KMS-11 (cell line): ENCODE measurements around the gene ST6GALNAC4.

Source experiments
- H2AFZ ChIP-seq: fragments of 200-600 bp; sonication (generic); 2 replicates; pipeline ENCODE4 v1.6.1; 2016; ENCODE audit warnings: antibody characterized with exemption, mixed run types, low read depth
- H3K27ac ChIP-seq: fragments of 200-600 bp; sonication (generic); 2 replicates; pipeline ENCODE4 v1.6.1; 2016; ENCODE audit warnings: mild to moderate bottlenecking, mixed run types
- H3K27me3 ChIP-seq: fragments of 200-600 bp; sonication (generic); 2 replicates; pipeline ENCODE4 v1.6.1; 2017; ENCODE audit warnings: mild to moderate bottlenecking, low read depth, mixed run types, moderate library complexity; ENCODE audit not compliant: insufficient read depth
- H3K36me3 ChIP-seq: fragments of 200-600 bp; sonication (generic); 2 replicates; pipeline ENCODE4 v1.6.1; 2017; ENCODE audit warnings: mild to moderate bottlenecking, mixed run types; ENCODE audit not compliant: insufficient read depth
- H3K4me1 ChIP-seq: fragments of 200-600 bp; sonication (generic); 2 replicates; pipeline ENCODE4 v1.6.1; 2016; ENCODE audit warnings: mild to moderate bottlenecking, low read depth, mixed run types; ENCODE audit not compliant: poor library complexity, severe bottlenecking
- H3K4me2 ChIP-seq: fragments of 200-600 bp; sonication (generic); 2 replicates; pipeline ENCODE4 v1.7.0; 2016; ENCODE audit warnings: mild to moderate bottlenecking, mixed run types
- H3K4me3 ChIP-seq: fragments of 200-600 bp; sonication (generic); IDR thresholded peaks from 2 replicates; pipeline ENCODE4 v1.6.1; 2017; ENCODE audit warnings: low read depth, low read length, mixed read lengths; ENCODE audit not compliant: insufficient read depth
- H3K79me2 ChIP-seq: fragments of 200-600 bp; sonication (generic); 2 replicates; pipeline ENCODE4 v1.6.1; 2016; ENCODE audit warnings: low read depth, mixed run types; ENCODE audit not compliant: insufficient read depth
- H3K9ac ChIP-seq: fragments of 200-600 bp; sonication (generic); 2 replicates; pipeline ENCODE4 v1.6.1; 2016; ENCODE audit warnings: mild to moderate bottlenecking, mixed run types
- H4K20me1 ChIP-seq: fragments of 200-600 bp; sonication (generic); 2 replicates; pipeline ENCODE4 v1.6.1; 2016; ENCODE audit warnings: mild to moderate bottlenecking, mixed run types; ENCODE audit not compliant: insufficient read depth
- TF ChIP-seq, protein P1 (sequence below): fragments of 200-600 bp; sonication (generic); conservative IDR thresholded peaks from 2 replicates; pipeline ENCODE4 v1.6.1; 2017; ENCODE audit warnings: low read depth, mild to moderate bottlenecking, antibody characterized with exemption, low read length, moderate library complexity, mixed read lengths

Gene ST6GALNAC4

DNA sequence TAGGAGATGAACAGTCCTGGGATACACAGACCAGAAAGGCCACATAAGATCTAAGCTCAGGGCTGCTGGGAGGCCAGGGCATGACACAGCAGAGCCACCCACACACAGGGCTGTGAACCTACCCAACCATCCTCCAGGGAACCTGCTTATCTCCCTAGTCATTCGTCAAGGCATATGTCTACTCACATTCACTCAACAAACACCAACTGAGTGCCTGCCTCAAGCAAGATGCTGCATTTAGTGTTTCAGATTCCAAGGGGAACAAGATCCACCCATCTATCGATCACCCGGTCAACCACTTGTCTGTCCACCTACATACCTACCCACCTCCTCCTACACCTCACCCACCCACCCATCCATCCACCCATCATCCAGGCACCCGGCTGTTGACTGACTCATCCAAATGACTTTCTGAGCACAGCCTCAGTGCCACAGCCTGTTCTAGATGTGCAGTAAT is 19.0 kb upstream of the ST6GALNAC4 start:
- Histone ChIP-seq H4K20me1 (no peaks in the 10 kb centered on the region), H3K9ac (no peak overlapping the region), H3K27ac (no peak overlapping the region), H3K79me2 (peaks cover 24% of the 10 kb centered on the region), H3K4me1 (peaks cover 35% of the 10 kb centered on the region), H3K27me3 (no peaks in the 10 kb centered on the region), H3K4me2 (peak overlapping the region; percentile 92), H2AFZ (no peak overlapping the region), H3K4me3 (no peak overlapping the region), H3K36me3 (no peaks in the 10 kb centered on the region)
- TF ChIP-seq, protein P1, sequence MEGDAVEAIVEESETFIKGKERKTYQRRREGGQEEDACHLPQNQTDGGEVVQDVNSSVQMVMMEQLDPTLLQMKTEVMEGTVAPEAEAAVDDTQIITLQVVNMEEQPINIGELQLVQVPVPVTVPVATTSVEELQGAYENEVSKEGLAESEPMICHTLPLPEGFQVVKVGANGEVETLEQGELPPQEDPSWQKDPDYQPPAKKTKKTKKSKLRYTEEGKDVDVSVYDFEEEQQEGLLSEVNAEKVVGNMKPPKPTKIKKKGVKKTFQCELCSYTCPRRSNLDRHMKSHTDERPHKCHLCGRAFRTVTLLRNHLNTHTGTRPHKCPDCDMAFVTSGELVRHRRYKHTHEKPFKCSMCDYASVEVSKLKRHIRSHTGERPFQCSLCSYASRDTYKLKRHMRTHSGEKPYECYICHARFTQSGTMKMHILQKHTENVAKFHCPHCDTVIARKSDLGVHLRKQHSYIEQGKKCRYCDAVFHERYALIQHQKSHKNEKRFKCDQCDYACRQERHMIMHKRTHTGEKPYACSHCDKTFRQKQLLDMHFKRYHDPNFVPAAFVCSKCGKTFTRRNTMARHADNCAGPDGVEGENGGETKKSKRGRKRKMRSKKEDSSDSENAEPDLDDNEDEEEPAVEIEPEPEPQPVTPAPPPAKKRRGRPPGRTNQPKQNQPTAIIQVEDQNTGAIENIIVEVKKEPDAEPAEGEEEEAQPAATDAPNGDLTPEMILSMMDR: no peak

DNA sequence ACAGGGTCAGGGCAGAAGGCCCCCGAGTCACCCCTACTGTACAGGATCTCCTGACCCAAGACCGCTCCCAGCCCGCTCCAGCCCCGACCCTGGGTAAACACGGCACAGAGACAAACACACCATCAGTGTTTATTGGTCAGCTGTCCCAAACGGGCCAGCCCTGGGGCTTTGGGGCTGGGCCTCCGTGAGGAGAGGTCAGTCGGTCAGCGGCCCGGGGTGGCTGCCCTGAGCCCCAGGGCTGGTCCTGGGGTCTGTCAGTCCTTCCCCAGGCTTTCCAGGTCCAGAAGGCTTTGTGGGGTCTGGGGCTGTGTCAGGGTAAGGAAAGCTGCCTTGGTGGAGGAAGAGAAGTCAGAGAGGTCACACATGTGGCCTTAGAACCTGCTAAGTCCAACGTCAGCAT is 18.1 kb upstream of the ST6GALNAC4 start:
- TF ChIP-seq, protein P1: no peak
- no peak overlapping the region for H3K9ac ChIP-seq
- no peak overlapping the region for H3K4me3 ChIP-seq
- peaks cover 40% of the 10 kb centered on the region for H3K4me1 ChIP-seq
- no peak overlapping the region; the same call in 1 of the 2 replicates for H3K4me2 ChIP-seq
- H2AFZ ChIP-seq: no peak overlapping the region
- H3K27me3 ChIP-seq: no peaks in the 10 kb centered on the region
- no peaks in the 10 kb centered on the region for H3K36me3 ChIP-seq
- no peak overlapping the region for H3K27ac ChIP-seq
- H3K79me2 ChIP-seq: peaks cover 24% of the 10 kb centered on the region
- H4K20me1 ChIP-seq: no peaks in the 10 kb centered on the region

GRCh38 chr9:127934248-127934647 is 17.4 kb upstream of the ST6GALNAC4 start:
- H3K79me2 ChIP-seq: peaks cover 24% of the 10 kb centered on the region
- no peak overlapping the region for H3K27ac ChIP-seq
- no peak overlapping the region for H3K4me3 ChIP-seq
- TF ChIP-seq, protein P1: no peak
- H3K36me3 ChIP-seq: no peaks in the 10 kb centered on the region
- no peak overlapping the region for H3K9ac ChIP-seq
- no peaks in the 10 kb centered on the region for H3K27me3 ChIP-seq
- H4K20me1 ChIP-seq: no peaks in the 10 kb centered on the region
- no peak overlapping the region for H3K4me2 ChIP-seq
- H3K4me1 ChIP-seq: peaks cover 47% of the 10 kb centered on the region
- no peak overlapping the region for H2AFZ ChIP-seq

DNA sequence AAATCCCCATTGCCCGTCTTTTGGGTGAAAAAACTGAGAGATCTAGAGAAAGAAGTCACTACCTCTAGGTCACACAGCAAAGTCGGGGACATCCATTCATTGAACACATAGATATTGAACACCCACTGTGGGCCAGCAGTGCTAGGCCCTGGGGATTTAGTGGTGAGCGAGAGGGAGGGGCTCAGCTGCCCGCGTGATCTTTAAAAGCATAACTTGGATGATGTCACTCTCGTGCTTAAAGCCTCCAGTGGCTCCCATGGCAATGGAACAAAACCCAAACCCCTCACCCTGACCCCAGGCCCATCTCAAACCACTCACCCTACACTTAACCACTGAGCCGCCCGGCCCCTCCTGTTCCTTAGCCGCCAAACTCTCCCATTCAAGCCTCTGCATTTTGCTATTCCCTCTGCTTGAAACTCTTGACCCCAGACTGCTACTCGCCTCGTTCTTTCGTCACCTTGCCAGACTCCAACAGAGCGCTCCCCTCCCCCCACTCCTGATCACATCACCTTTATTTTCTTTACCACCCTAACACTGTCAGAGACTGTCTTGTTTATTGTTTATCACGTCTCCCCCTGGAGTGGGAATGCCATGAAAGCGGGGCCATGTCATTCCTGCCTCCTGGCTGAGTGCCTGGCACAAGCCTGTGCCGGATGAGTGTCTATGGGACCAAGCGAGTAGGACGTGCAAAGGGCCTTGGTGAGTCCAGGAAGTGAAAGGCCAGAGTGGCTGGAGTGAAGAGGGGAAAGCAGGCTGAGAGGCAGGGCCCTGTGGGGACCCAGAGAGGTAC is 14.4 kb upstream of the ST6GALNAC4 start:
- Histone ChIP-seq H3K4me3 (no peak overlapping the region), H3K36me3 (no peaks in the 10 kb centered on the region), H2AFZ (0 out of 2 replicates have a peak overlapping the region, but pooled peaks have one; percentile 10), H3K27ac (peak overlapping the region; percentile 43), H3K9ac (peak overlapping the region; percentile 28; the same call in 1 of the 2 replicates), H3K4me2 (peak overlapping the region; percentile 96), H3K79me2 (peaks cover 12% of the 10 kb centered on the region), H3K27me3 (no peaks in the 10 kb centered on the region), H3K4me1 (peaks cover 59% of the 10 kb centered on the region), H4K20me1 (no peaks in the 10 kb centered on the region)
- TF ChIP-seq, protein P1: no peak
